ENCODE measurements around the gene NKX1-1. TPM values are rescaled to one million over a fixed set of nuclear protein-coding genes. Genes with fewer than 3 reads are reported as not detected.

NKX1-1 gene
- total RNA-seq, 1 donor from 2014 or later = not detected

- Histone ChIP-seq H3K27me3 (ENCODE audit: low read depth) (peaks cover 99% of the 10 kb centered on the region), H3K36me3 (no peaks in the 10 kb centered on the region), H3K4me1 (no peaks in the 10 kb centered on the region), H3K27ac (replicated peaks) (no peak overlapping the region), H3K9me3 (replicated peaks) (no peaks in the 10 kb centered on the region), H3K4me3 (no peak overlapping the region)
- no peak for TF ChIP-seq CTCF (IDR thresholded peaks at IDR 0.05; ENCODE audit: borderline replicate concordance)
- DNase-seq = no peak
- intact Hi-C loops (cut with micrococcal nuclease) = no loop called here
Observed at GRCh38 chr4:1419708-1420107, 13.5 kb upstream of the NKX1-1 start.

- no peak for TF ChIP-seq CTCF (IDR thresholded peaks at IDR 0.05; ENCODE audit: borderline replicate concordance)
- intact Hi-C loops (cut with micrococcal nuclease) = no loop called here
- Histone ChIP-seq H3K27me3 (ENCODE audit: low read depth) (peaks cover 96% of the 10 kb centered on the region), H3K9me3 (replicated peaks) (no peaks in the 10 kb centered on the region), H3K4me3 (no peak overlapping the region), H3K27ac (replicated peaks) (no peak overlapping the region), H3K36me3 (no peaks in the 10 kb centered on the region), H3K4me1 (no peaks in the 10 kb centered on the region)
- no peak for DNase-seq
Observed at GRCh38 chr4:1418494-1419285, 12.4 kb upstream of the NKX1-1 start.

GRCh38 chr4:1417522-1418390 is 11.5 kb upstream of the NKX1-1 start:
- no peak overlapping the region for H3K27ac ChIP-seq (replicated peaks)
- intact Hi-C loops (cut with micrococcal nuclease) = no loop called here
- no peak for DNase-seq
- no peak overlapping the region for H3K4me3 ChIP-seq
- H3K27me3 ChIP-seq (ENCODE audit: low read depth) = peaks cover 97% of the 10 kb centered on the region
- no peak for TF ChIP-seq CTCF (IDR thresholded peaks at IDR 0.05; ENCODE audit: borderline replicate concordance)
- no peaks in the 10 kb centered on the region for H3K9me3 ChIP-seq (replicated peaks)
- H3K36me3 ChIP-seq = no peaks in the 10 kb centered on the region
- H3K4me1 ChIP-seq = no peaks in the 10 kb centered on the region

GRCh38 chr4:1416948-1417260 is 10.7 kb upstream of the NKX1-1 start:
- Histone ChIP-seq H3K4me3 (no peak overlapping the region), H3K27ac (replicated peaks) (no peak overlapping the region), H3K4me1 (no peaks in the 10 kb centered on the region), H3K36me3 (no peaks in the 10 kb centered on the region), H3K9me3 (replicated peaks) (no peaks in the 10 kb centered on the region), H3K27me3 (ENCODE audit: low read depth) (peaks cover 97% of the 10 kb centered on the region)
- no peak for TF ChIP-seq CTCF (IDR thresholded peaks at IDR 0.05; ENCODE audit: borderline replicate concordance)
- intact Hi-C loops (cut with micrococcal nuclease) = no loop called here
- no peak for DNase-seq

GRCh38 chr4:1416051-1416947 is 10.1 kb upstream of the NKX1-1 start:
- no peak for DNase-seq
- TF ChIP-seq CTCF (IDR thresholded peaks at IDR 0.05; ENCODE audit: borderline replicate concordance) = no peak
- intact Hi-C loops (cut with micrococcal nuclease) = no loop called here
- H3K9me3 ChIP-seq (replicated peaks) = no peaks in the 10 kb centered on the region
- H3K27me3 ChIP-seq (ENCODE audit: low read depth) = peaks cover 97% of the 10 kb centered on the region
- no peak overlapping the region for H3K4me3 ChIP-seq
- no peaks in the 10 kb centered on the region for H3K4me1 ChIP-seq
- H3K36me3 ChIP-seq = no peaks in the 10 kb centered on the region
- H3K27ac ChIP-seq (replicated peaks) = no peak overlapping the region
